KOPT-K1 (cell line): ENCODE measurements around the gene LRRC43.

Experiments
- H3K27ac ChIP-seq: fragments of 200-600 bp; sonication (generic); 2 replicates; pipeline ENCODE4 v1.5.1; 2016; ENCODE audit warnings: antibody characterized with exemption, mild to moderate bottlenecking, low read depth, low read length; ENCODE audit not compliant: poor library complexity, severe bottlenecking
- H3K36me3 ChIP-seq: fragments of 200-600 bp; sonication (generic); 2 replicates; pipeline ENCODE4 v1.5.1; 2017; ENCODE audit warnings: antibody characterized with exemption, mild to moderate bottlenecking, low read length, moderate library complexity; ENCODE audit not compliant: insufficient read depth
- H3K9me3 ChIP-seq: fragments of 200-600 bp; sonication (generic); 2 replicates; pipeline ENCODE4 v1.5.1; 2017; ENCODE audit warnings: antibody characterized with exemption, low read length, mild to moderate bottlenecking; ENCODE audit not compliant: insufficient read depth, poor library complexity, severe bottlenecking

The LRRC43 gene

DNA sequence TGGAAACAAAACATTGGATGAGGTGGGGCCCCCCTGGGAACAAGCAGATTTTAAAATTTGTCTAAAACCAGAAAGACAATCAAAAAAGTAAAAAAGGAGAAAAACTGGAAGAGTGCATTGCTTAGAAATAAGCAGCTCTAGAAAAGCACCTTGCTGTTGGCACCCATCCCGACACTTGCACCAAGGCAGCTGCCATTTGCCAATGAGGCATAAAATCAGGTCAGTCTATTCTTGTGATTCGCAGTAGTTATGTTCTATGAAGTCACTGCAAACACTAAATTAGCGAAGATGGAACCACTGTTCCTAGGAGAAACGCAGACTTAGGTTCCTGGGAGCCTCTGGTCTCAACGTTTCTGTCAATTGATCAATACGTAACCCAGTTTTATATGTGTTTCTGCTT is 67.1 kb downstream of the LRRC43 start:
- Histone ChIP-seq H3K9me3 (no peaks in the 10 kb centered on the region), H3K36me3 (peaks cover 34% of the 10 kb centered on the region), H3K27ac (no peak overlapping the region)

DNA sequence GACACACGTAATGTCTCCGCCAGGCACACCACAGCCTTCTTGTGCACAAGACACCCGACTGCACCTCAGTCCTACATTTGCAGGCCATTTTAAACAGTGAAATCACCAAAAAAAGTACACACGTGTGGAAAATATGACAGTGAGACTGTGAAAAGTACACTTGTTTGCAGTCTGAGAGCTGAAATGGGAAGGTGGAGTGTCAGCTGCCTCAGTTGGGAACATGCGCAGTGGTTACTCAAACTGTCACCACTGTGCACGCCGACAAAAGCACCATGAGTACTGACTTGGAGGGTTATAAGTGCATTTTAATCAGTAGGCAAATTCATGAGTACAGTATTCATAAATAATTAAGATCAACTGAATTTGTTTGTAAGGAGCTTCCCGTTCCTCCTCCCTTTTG is 67.6 kb downstream of the LRRC43 start:
- Histone ChIP-seq H3K27ac (no peak overlapping the region), H3K36me3 (peaks cover 34% of the 10 kb centered on the region), H3K9me3 (no peaks in the 10 kb centered on the region)
